HG02678 (cell line): ENCODE measurements around the gene IGSF21.

Source experiments
- ATAC-seq: cut with Tn5 transposase; IDR thresholded peaks from one replicate; pipeline ENCODE4 v1.9.1; 2021; ENCODE audit warnings: mild to moderate bottlenecking, moderate library complexity; ENCODE audit not compliant: unreplicated experiment

Gene IGSF21

DNA sequence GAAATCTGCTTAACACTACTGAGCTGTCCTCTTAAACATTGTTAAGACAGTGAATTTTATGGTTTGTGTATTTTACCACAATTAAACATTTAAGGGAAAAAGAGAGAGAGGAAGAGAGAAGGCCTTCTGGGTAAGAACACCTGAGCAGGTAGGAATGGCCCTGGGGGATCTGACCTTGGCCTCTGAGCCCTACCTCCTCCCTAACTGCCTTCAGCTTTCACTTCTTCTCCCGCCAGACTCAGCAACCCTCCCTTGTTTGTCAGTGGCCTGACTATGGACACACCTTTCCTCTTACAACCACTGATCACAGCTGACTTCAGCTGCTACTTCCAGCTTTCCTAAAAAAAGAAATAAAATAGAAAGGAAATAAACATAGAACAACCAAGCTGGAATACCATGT is 13.5 kb upstream of the IGSF21 start:
- no peak for ATAC-seq

DNA sequence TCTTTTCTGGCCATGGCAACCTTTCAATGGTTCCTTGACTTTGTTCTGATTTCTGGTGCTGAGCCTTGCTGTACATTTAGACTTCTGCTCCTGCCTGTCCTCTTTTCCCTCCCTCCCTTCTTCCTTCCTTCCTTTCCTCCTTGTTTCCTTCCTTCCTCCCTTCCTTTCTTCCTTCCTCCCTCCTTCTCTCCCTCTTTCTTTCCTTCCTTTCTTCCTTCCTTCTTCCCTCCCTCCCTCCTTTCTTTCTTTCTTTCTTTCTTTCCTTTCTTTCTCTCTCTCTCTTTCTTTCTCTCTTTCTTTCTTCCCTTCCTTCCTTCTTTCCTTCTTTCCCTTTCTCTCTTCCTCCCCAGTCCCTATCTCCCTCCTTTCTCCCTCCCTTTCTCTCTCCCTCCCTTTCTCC is 10.4 kb upstream of the IGSF21 start:
- no peak for ATAC-seq

DNA sequence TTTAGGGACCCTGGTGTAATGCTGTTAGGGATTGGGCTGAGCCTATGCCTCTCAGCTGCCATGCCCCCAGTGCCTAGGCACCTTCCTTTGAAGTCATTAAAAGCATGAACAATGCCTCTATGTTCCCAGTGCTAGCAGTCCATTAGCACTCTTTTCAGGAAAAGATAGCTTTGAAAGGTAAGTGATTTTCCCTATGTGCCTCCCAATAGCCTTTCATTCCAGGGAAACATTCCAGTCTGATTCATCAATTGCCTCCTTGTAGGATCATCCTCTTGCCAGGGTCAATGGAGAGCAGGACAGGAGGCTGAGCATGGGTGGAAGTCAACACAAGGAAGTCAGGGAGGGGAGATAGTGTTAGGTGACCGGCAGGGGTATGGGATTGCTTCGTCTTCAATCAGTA is 8.6 kb upstream of the IGSF21 start:
- ATAC-seq, result no peak

DNA sequence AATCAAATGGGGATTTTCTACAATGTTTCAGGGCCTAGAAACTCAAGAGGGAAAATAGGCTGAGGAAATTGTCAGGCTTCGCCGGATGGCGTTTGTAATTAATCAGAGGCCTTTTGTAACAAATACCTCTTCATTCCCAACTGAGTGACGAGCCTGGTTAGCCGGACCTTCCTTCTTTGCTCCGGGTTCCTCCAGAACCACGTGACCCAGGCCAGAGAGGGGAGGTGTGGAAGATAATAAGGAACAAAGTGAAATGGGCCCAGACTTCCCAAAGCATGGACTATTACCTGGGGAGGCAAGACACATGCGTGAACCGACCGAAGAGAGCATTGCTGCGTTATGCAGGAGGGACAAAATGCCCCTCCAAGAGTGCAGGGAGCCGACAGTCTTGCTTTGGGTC is 7.5 kb upstream of the IGSF21 start:
- ATAC-seq, result no peak

DNA sequence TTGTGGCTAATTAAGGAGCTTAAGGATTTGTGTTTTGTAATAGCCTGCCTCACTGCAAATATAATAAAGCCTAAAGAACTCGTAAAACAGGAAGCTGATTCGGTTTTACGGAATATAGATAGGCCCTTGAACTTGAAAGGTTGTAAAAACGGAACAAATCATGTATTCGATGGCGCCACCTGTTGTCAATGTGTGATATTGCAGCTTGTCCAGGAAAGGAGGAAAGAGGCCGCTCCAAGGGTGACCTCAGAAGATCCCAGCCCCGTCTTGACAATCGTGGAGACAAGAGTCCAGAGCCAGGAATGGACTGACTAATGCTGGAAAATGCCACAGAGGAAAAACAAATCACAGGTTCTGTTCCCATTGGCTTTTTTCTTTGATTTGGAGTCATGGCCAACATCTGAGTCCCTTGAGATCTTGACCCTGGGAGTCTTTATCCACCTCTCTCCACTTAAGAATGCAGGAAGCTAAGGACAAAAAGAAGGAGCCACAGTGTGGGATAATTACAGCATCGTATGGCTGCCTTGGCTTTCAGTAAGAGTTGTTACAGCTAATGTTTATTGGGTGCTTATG is 7.0 kb upstream of the IGSF21 start:
- ATAC-seq, result no peak

DNA sequence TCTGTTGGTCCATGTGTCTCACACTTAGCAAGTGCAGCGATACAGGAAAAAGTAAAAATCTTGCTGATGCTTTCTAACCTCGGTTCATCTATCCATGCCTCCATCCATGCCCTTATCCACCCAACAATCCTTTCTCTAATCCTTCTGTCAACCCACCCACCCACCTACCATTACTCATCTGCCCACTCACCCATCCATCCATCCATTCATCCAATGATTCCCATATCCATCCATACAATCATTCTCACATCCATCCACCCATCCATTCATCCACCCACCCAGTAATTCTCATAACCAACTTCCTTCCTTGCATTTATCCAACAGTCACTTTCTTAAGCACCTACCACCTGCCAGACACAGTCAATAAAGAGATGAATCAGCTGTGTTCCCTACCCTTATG is 6.1 kb upstream of the IGSF21 start:
- ATAC-seq, result no peak

DNA sequence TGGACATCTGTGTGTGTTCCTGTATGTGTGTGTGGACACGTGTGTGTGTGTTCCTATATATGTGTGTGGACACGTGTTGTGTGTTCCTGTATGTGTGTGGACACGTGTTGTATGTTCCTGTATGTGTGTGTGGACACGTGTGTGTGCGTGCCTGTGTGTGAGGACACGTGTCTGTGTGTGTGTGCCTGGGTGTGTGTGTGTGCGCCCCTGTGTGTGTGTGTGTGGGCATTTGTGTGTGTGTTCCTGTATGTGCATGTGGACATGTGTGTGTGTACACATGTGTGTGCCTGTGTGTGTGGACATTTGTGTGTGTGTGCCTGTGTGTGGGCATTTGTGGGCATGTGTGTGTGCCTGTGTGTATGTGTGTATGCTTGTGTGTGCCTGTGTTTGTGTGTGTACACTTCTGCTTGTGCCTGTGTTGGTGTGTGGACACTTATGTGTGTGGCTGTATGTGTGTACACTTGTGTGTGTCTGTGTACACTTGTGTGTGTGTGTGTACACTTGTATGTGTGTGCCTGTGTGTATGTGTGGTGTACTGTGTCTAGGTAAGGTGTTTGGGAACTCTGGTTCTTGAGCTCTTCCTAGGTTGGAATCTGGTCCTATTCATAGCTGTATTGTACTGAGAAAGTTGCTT is 3.7 kb upstream of the IGSF21 start:
- ATAC-seq, result no peak

DNA sequence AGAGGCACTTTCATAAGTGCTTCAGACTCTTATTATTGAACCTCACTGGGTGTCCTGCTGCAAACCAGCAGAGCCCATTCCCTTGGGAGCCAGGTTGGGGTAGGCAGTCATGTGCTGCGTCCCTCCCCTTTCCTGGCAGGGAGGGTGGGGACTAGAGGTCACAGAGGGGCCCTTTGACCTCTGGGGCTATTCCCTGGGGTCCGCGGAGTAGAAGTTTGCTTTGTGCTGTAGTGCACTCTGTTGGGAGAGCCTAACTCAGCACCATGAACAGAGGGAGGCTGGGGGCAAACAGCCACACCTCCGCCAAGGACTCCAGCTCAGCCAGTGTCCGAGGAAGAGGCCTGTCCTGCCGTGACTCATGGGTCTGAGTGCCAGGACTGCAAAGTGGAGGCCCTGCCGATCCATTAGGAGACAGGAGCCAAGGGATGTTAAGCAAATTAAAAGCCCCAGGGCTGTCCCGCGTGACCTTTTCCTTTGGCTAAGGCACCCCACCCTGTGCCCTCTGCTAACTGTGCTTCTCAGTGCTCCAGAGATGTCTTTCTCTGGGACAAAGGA is 3.0 kb upstream of the IGSF21 start:
- no peak for ATAC-seq

DNA sequence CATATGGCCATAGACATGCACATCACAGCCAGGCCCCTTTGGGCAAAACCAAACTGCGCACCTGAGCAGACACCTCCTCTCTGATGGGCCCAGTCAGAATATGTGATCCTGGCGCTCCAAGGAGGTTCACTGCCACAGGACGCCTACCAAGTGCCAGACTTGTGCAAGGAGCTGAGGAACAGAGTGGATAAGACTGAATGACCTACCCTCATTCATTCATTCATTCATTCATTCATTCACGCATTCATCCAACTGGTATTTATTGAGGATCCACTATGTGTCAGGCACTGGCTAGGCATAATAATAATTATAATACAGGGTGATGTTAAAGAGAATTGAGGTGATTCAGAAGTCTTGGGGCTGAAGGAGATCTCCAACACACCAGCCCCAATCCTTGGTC is 2.4 kb upstream of the IGSF21 start:
- ATAC-seq, result no peak

DNA sequence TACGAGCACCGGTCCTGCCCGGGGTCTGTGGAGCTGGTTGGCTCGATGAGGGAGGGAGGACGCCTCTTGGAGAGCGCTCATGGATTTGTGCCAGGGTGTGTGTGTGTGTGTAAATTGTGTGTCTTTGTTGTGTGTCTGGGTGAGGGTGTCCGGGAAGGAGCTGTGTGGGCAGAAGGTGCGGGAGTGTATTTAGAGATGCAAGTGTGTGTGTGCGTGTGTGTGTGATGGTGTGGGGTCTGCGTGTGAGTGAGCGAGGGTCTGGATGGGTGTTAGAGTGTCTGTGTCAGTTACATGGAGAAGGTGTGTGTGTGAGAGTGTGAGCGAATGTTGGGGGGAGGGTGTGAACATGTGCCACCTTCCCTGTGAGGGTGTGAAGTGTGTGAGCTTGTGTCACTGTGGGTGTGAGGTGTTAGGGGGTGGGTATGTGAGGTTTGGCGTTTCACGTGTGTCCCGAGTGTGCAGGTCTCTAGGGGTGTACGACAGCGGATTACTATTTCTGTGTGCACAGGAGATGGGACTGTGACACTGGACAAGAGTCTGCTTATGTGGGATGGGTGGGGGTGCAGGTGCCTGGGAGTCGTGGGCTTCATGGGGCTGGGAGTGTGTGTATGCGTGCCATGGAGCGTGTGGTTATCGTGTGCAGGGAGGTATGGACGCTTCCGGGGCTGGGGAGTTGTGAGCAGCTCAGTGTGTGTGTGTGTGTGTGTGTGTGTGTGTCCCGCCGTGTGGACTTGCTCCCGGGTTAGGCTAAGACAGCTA is 880 bp downstream of the IGSF21 start:
- ATAC-seq, result no peak

DNA sequence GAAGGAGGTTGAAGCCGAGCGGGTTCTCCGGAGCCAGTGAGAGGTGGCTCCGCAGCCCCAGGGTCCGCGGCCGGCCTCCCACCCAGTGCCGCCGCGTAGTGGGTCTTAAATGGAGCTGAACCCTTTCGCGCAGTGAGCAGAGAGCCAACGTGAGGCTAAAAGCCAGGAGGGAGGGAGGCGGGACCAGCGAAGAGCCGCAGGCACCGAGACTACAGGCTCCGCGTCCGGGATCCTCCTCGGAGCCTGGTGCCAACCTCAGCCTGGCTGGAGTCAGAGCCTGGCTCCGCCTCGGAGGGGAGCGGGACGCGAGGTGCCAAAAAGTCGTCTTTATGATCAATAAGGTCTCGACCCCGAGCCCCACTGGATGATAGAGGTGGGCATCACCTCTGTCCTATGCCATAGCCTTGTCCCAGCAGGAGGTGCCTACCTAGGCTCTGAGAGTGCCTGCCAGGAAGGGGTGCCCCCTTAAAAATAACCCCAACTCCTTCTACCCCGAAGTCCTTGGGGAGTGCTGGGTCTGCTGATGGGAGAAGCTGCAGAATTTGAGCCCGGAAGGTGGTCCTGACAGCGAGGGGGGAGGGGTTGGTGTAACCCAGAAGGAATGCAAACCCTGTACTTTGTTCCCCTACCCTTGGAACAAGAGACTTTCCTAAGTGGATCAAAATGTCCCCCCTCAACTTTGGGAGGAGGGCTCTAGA is 1.6 kb downstream of the IGSF21 start:
- no peak for ATAC-seq

DNA sequence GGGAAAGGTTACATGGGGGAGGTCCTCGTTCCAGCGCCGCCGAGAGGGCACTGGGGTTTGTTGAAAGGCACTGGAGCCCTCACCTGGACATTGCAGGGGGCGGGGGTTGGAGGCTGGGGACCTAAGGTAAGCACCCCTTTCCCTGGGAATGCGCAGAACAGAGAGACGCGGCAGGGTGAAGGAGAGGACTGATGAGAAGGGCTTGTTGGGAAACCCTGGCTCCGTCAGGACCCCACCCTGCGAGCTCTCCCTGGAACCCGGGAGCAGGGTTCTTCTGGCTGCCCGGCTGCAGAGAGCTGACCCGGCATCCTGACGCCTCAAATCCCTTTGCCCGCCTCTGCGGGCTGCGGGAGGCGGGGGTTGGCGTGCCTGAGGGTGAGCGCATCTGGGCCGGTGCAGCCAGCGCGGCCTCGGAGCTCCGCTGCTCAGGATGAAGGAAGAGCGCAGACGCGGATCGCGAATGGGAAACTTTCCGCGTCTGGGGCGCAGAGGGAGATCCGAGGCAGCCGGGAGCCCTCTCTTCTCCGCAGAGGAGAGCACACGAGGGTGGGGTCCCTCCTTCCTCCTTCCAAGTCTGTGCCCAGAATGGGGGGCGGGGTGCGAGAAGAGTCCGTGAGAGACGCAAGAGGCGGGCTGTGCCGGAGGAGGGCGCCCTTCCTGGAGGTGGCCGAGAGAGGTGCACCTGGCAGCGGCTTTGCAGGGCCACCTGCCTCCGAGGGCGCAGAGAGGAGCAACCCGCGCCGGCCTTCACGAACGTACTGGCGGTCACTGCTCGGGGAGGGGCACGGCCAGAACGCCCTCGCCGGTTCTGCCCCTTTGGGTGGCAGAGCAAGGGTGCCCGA is 2.4 kb downstream of the IGSF21 start:
- no peak for ATAC-seq

DNA sequence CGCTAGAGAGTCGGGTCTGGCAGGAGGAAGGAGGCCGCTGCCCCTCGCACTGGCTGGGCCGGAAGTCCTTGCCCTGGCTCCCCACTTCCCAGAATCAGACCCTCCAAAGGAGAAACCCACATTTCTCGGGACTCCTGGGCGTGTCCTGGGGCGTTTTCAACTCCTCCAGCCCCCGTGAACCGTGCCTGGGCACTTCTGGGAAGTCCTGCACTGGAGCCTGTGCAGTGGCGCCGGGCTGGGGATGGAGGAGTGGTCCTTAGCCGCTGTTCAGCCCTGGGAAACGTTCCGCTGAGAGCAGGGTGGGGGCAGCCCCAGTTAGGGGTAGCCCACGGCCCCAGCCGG is 3.0 kb downstream of the IGSF21 start:
- no peak for ATAC-seq

DNA sequence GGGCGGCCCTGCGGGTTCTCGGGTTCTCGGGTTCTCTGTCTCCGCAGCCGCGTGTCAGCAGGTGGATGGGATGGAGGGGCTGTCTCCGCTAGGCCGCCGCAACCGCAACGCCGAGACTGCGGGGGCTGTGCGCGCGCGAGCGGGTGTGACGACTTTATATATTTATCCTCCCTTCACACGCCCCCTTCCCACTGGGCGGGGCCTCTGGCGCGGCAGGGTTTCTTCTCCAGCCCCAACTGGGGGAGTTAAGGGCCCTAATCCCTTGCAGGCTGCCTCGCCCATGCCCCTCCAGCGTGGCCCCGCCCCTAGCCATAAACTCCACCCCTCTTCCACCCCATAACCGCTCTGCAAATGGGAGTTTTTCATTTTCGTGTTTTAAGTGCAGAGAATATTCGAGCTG is 3.4 kb downstream of the IGSF21 start:
- ATAC-seq, result no peak

DNA sequence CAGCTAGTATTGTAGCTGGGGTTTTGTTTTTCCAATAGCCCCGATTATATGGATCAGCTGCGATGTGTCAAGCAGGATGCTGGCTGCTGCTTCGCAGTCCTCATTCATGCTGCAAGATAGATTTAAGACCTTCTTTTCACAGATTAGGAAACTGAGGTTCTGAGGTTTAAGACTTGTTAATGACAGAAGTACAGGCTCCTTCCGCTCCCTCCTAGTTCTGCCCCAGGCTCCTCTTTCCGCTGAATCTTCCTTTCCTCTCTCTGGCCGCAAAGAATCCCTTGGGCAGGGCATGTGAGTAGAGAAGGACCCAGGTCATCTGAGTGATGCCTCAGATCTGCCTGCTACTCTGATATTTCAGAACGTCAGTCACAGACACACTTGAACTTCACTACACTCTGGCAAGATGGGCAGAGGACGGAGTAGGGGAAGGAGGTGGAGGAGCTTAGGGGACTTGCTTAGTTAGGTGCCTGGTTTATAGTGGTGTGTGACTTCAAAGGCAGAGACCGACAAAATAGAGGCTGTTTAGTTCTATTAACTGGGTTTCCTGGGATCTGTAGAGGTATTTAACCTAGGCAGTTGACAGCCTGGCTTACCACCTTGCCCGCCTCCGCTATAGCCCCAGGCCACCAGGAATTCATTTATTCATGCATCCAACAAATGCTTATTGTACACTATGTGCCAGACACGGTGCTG is 4.2 kb downstream of the IGSF21 start:
- ATAC-seq, result no peak

DNA sequence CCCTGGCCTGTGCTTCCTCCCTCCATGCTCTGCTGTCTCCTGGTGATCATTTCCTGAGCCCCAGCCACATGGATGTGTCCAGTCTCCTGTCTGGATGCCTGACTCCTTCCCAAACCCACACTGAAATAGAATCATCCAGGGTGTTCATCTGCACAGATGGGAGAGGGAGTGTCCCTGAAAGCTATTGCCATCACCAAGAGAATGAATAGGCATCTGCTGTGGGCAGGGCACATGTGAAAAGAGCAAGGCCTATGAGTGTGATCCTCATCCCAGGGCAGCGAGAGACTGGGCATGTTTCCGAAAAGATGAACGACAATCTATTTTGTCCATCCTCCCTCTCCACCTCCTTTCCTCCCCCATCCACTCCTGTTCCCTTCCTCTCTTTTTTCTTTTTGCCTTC is 5.0 kb downstream of the IGSF21 start:
- no peak for ATAC-seq

DNA sequence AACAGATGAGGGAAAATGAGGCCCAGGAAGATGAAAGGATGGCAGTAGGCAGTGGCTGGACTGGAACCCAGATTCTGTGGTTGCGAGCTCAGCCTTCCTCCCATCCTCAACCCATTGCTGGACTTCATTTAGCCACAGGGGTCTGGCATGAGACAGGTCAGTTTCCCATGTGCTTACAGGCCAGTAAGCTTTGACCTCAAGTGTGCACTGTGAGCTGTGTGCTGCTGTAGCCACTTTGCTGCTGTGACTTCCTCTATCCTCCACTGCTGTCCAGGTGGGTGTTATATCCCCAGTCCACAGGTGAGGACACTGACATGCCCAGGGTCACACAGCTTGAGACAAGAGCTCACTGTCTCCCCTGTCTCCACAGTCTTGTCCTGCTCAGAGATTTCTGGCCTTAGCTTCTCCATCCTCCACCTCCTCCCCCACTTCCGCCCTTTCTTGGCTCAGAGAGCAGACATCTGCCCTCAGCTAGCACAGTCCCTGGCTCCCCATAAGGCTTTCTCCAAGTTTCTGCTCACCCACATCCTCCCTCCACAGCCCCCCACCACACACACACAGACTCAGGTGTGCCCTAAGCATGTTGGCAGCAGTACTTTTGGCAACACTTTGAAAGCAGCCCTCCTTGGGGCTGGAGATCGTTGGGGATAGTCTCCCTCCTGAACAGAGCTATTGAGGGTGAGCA is 7.3 kb downstream of the IGSF21 start:
- no peak for ATAC-seq

DNA sequence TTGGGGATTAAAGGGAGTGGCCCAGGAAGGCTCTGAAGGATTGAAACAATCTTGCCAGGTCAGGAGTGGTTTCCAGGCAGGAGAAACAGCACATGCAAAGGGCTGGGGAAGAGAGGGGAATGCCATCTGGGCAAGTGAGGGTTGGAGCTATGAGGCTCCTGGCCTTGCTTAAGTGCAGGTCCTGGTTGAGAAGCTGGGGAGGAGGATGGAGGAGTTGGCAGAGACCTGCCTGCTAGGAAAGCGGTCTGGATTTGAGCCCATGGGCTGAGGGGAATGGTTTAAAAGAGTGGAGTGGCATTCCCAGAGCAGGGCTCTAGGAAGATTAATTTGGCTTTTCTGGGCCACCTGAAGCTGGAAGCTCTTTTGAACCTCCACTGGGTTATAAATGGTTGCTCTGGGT is 9.2 kb downstream of the IGSF21 start:
- ATAC-seq, result no peak

DNA sequence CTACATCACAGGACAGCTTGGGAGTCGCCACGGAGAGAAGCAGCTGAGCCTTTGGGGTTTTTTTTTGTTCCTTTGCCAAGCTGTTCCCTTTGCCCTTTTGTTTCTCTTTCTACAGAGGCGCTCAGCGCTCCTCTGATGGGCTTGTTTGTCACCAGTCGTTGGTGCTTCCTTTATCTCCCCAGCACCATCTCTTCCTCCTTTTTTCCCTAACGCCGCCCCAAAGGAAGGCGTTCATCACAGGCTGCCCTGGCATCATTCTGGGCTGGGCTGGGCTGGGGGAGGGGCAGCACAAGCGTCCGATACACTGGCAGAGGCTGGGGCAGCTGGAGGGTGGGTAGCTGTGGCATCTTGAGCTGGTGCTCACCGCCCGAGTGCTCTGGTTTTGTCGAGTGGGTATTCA is 10.5 kb downstream of the IGSF21 start:
- no peak for ATAC-seq

DNA sequence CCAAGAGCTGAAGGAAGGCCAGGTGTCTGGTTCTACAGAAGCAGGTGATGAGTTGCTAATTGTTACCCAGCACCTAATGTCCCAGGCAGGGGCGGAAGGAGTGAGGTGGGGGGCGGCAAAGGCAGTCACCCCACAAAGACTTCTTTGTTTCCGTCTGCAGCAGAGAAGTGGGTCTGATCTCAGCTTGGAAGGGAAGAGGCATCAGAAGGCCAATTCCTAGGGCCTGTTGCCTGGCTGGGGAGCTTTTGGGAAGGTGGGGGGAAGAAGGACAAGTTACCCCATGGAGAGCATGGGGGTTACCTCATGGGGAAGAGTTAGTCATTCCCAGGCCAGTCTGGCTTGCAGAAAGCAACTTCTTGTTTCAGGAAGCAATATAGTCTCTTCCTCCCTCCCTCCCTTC is 10.9 kb downstream of the IGSF21 start:
- ATAC-seq, result no peak
